ENCODE data around the gene LPP. TPM values are rescaled to one million over a fixed set of nuclear protein-coding genes. Genes with fewer than 3 reads are reported as not detected.
A peak's percentile ranks its signal among the peaks of the same experiment; 100 is the strongest.

Gene LPP
- total RNA-seq, 1 experiment from 2014 or later: 18.1 TPM

- no peak for DNase-seq (ENCODE audit: low read depth)
Measured at GRCh38 chr3:188299068-188299467, 145.1 kb downstream of the LPP start.

DNA sequence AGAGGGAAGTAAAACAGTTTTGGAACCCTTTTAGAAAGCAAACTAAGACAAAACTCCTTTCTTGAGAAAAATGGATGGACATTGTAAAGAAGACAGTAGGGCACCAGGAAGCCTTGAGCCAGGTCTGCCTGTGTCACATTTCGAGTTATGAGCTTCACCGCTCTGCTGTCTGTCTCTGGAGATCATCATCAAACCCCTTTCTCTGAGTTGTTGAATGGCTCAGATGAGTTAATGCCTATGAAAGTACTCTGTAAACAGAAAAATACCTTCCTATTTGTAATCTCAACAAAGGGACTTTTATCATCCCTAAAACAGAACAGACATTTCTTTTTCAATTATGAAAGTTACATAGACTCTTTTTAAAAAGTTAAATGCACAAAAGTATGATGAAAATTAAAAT, 145.8 kb downstream of the LPP start:
- DNase-seq (ENCODE audit: low read depth): no peak

- DNase-seq (ENCODE audit: low read depth): no peak
Measured at GRCh38 chr3:188301147-188301546, 147.2 kb downstream of the LPP start.

DNA sequence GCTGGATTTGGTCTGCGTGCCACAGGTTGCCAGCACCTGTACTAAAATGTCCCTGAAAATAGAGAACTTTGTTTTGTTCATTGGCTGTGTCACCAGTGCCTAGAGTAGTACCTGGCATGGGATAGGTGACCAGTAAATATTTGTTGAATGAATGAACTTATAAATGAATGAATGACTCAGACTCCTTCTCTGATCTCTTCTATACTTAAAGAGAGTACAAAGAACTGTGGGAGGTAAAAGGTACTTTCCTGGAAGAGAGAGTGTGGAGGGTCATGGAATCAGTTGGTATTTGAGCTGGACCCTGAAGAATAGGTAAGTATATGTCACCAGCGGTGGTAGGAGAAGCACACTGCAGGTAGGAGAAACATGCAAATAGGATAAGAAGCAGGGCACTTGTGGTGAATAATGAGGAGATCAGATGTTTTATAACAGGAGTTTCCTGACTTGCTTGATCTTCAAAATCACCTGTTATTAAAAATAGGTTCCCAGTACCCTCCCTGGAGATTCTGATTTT, 149.4 kb downstream of the LPP start:
- DNase-seq (ENCODE audit: low read depth): no peak

DNA sequence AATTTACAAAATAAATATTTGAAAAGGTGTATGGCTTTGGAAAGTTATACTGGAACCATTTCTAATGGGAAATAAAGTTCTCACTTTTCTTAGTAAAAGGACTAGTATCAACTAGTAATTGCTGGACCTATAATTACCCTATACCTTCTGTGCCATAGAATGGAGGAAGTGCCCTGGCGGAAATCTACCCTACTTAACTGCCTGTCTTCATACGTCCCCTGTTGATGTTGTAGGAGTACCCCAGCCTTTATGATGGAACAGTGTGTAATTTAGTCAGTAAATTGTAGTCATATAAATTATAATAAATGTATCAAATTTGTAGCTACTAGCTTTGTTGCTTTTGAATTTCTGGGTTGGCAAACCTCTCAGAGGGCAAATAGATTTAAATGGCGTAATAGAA, 149.9 kb downstream of the LPP start:
- no peak for DNase-seq (ENCODE audit: low read depth)

DNA sequence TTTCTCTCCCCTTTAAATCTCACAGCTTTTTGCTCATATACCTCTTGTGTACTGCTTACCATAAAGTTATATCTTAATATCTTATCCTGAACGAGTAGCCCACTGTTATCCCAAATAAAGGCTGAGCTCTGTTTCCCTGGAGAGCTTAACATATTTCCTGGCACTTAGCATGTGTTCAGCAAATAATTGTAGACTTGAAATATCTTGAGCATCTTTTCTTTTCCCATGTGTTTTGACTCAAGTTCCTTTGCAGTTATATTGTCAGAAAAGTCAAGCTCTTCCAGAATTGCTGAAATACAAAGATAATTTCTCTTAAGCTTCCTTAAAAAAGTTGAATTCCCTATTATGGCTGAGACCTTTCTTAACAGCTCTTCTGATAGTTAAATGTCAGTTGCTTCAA, 150.5 kb downstream of the LPP start:
- no peak for DNase-seq (ENCODE audit: low read depth)

DNA sequence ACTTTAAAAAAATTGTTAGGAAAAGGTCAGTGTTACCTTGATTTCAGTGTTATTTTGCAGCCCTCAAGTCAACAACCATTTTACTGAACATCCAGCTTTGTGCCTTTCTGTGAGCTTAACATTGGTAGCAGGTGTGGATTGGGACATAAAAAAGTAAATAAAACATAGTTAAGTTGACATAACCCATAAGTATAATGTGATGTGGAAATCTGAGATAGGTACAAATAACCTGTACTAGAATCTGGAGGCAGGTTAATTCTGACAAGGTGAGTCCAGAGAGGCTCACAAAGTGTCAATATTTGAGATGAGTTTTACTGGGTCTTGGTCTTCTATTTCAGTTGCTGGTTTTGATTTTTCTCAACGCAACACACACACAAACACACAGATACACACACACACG, 151.3 kb downstream of the LPP start:
- no peak for DNase-seq (ENCODE audit: low read depth)

- no peak for DNase-seq (ENCODE audit: low read depth)
Measured at GRCh38 chr3:188306435-188307005, 152.6 kb downstream of the LPP start.

DNA sequence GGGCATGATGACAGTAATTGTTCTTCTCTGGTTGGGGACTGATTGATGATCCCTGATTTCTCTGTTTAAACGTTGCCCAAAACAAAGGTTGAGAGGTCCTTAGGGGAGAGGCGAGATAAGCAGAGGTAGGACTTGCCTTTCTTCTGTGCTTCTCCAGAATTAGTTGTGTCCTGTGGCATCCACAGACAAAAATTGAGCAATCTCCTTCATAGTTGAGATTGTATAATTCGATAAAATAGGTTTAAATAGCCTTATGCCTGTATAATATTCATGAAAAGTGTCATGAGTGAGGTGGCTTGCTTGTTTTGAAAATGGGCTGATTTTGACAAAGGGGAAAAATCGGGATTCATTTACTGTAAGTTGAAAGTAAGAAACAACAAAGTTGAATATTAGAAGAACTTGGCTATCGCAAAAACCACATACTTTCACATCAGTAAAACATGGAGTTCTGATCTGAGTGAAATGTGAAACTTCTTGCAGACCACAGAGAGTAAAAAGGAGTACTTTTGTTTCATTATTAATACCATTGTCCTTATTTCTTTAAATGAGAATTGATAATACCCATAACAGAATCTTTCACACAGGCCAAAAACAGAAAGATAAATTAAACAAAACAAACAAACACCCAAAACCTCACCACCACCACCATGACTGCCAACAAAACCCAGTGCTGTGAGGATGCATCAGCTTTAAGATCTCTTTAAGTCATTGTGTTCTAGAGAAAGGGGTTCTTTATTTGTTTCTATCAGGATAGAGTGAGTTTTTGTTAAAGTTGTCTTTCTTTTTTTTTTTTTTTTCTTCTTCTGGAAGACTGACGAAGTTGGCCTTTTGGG, 155.7 kb downstream of the LPP start:
- no peak for DNase-seq (ENCODE audit: low read depth)

DNA sequence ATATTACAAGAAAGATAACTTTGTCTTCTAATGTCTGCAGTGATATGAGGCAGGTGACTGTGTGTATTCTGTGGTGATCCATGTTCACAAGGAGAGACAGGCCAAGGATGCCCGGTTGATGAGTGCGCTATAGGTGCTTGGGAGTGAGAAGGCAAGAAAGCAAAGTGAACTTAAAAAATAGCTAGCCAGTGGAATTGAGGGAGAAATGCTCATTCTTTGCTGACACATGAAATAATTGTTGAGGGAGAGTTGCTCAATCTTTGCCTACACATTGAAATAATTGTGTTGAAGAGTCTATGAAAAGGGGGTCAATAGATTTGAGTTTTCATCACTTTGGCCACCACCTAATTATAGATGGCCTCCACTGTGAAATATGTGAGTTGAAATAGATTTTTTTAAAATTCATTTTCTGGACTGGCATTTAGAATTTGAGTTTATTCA, 156.3 kb downstream of the LPP start:
- no peak for DNase-seq (ENCODE audit: low read depth)

DNA sequence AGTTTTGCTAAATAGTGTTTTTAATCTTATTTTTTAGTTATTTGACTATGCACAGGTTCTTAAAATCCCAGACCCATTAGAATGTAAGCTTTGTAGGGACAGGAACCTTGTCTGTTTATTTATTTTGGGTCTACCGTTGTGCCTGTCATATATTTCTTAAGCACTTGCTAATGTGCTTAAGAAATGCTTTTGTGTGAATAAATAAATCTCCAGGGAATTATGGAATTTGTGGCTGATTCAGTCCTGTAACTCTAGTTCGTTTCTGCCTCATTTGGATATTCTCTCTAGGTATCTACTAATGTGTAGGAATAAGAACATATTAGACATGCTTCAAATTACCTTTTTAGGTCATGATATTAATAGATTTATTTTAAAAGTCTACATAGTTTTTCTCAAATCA, 161.6 kb downstream of the LPP start:
- DNase-seq (ENCODE audit: low read depth): no peak

GRCh38 chr3:188316021-188316722, 162.2 kb downstream of the LPP start:
- no peak for DNase-seq (ENCODE audit: low read depth)

DNA sequence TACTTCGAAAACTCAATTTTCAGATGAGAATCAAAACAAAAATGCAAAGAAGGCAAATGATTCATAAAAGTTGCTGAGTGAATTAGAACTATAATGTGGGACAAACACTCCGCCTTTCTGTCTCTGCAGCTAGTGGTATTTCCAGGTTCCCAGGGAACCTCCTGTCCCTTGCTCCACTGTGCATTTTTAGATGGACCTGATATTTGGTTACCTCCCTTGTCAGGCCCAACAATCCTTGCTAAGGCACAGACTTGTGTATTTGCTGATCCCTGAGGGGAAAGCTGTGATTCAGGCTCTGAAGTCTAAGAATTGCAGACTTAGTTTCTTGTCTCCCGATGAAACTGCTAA, 162.7 kb downstream of the LPP start:
- DNase-seq (ENCODE audit: low read depth): no peak

GRCh38 chr3:188319569-188319968, 165.6 kb downstream of the LPP start:
- no peak for DNase-seq (ENCODE audit: low read depth)

- peak; percentile 73 for DNase-seq (ENCODE audit: low read depth)
Measured at GRCh38 chr3:188320757-188321156, 166.8 kb downstream of the LPP start.

- no peak for DNase-seq (ENCODE audit: low read depth)
Measured at GRCh38 chr3:188321258-188321657, 167.3 kb downstream of the LPP start.

- no peak for DNase-seq (ENCODE audit: low read depth)
Measured at GRCh38 chr3:188322135-188322887, 168.4 kb downstream of the LPP start.

GRCh38 chr3:188323067-188323842, 169.3 kb downstream of the LPP start:
- no peak for DNase-seq (ENCODE audit: low read depth)

GRCh38 chr3:188326111-188326510, 172.2 kb downstream of the LPP start:
- DNase-seq (ENCODE audit: low read depth): no peak

DNA sequence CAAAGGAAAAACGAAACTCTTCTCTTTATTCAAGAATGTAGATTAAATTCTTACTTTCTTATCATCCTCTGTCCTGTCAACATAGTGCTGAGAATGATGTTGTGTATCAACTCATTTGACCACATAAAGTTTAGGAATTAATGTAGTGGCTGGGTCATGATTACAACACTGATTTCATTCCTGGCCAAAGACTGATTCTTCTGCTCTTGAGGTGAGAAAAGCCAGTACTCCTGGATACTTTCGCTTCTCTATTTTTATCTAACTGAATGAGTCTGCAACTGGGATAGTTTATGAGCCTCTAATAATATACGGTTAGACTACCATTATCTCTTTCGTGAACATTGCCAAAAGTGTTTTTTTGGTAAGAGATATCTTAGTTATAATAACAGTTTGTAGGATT, 173.0 kb downstream of the LPP start:
- DNase-seq (ENCODE audit: low read depth): no peak

DNA sequence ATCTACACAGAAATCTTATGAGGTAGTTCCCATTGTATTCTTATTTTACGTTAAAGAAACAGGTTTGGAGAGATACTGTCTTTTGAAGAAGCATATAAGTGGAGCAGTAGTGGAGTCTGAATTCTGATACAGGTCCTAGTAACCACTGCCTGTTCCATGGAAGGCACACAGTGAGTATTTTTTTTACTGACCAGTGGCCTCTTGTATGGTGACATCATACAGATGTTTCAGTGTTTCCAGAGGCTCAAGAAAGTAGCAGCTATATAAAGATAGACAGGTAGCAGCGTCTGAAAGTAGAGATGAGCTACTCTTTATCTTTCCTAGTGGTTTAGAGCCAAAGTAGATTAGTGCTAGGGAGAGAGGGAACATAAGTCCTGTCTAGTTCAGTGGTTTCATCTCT, 173.5 kb downstream of the LPP start:
- DNase-seq (ENCODE audit: low read depth): no peak
